GM12865 (cell line): ENCODE measurements around the gene ELP2.
A peak's percentile ranks its signal among the peaks of the same experiment; 100 is the strongest.

ENCODE experiments used
- DNase-seq: peaks from one replicate; pipeline ENCODE4 v3.0.0; 2010; ENCODE audit warnings: low read depth
- H3K4me3 ChIP-seq: 2 replicates; pipeline ENCODE4 v1.5.1; 2011; ENCODE audit warnings: mild to moderate bottlenecking, low read depth, low read length, control low read depth
- CTCF ChIP-seq: IDR thresholded peaks from 2 replicates; pipeline ENCODE4 v1.5.1; 2011; ENCODE audit warnings: low read length, control low read depth, low read depth, inconsistent platforms; ENCODE audit not compliant: insufficient read depth; ENCODE audit errors: missing control alignments

Gene ELP2

GRCh38 chr18:36130883-36131653 is 1.4 kb downstream of the ELP2 start:
- DNase-seq: no peak
- H3K4me3 ChIP-seq: peak overlapping the region; percentile 98
- TF ChIP-seq CTCF: no peak

GRCh38 chr18:36131692-36132483 is 2.2 kb downstream of the ELP2 start:
- H3K4me3 ChIP-seq: no peak overlapping the region; the same call in 1 of the 2 replicates
- DNase-seq: no peak
- no peak for TF ChIP-seq CTCF

- no peak overlapping the region for H3K4me3 ChIP-seq
- DNase-seq: no peak
- no peak for TF ChIP-seq CTCF
Observed at GRCh38 chr18:36132756-36133155, 3.1 kb downstream of the ELP2 start.

GRCh38 chr18:36135264-36135663 is 5.6 kb downstream of the ELP2 start:
- TF ChIP-seq CTCF: no peak
- H3K4me3 ChIP-seq: no peak overlapping the region
- DNase-seq: no peak

- TF ChIP-seq CTCF: no peak
- no peak for DNase-seq
- H3K4me3 ChIP-seq: no peak overlapping the region
Observed at GRCh38 chr18:36139245-36139644, 9.5 kb downstream of the ELP2 start.

- H3K4me3 ChIP-seq: no peak overlapping the region
- TF ChIP-seq CTCF: no peak
- no peak for DNase-seq
Observed at GRCh38 chr18:36141576-36141975, 11.9 kb downstream of the ELP2 start.
